Measurements from ENCODE around the gene SOCS1. TPM values are rescaled to one million over a fixed set of nuclear protein-coding genes. Genes with fewer than 3 reads are reported as not detected.
"Not testable (repeated sequence)": the region's sequence is repeated elsewhere in the genome, so short reads cannot be mapped to it uniquely, and the experiment has no call there.

The SOCS1 gene
- polyA plus RNA-seq, 1 of the 3 experiments (the other 2 are of a cell fraction): 8.6 TPM

- Histone ChIP-seq H3K27me3 (ENCODE audit: insufficient read depth) (no peaks in the 10 kb centered on the region), H3K4me3 (ENCODE audit: low read depth in 2 of 2, low read length in 1 of 2) (no peak overlapping the region), H3K79me2 (ENCODE audit: insufficient read depth) (no peaks in the 10 kb centered on the region), H4K20me1 (ENCODE audit: insufficient read depth) (no peaks in the 10 kb centered on the region), H3K4me1 (ENCODE audit: control insufficient read depth in 1 of 2, insufficient read depth in 2 of 2, low read depth in 1 of 2, low read length in 1 of 2) (peaks cover 0 to 28% of the 10 kb centered on the region in 2 experiments; a peak in 2 of 4 replicates), H2AFZ (ENCODE audit: low read depth) (no peak overlapping the region), H3F3A (replicated peaks; ENCODE audit: insufficient read depth) (peaks cover 3% of the 10 kb centered on the region), H3K9me2 (no peaks in the 10 kb centered on the region), H3K9ac (no peak overlapping the region), H3K9me3 (no peaks in the 10 kb centered on the region), H3K4me2 (no peak overlapping the region), H3K36me3 (replicated peaks in 1 of 2; ENCODE audit: control insufficient read depth in 1 of 2, insufficient read depth in 2 of 2, low read length in 1 of 2) (no peaks in the 10 kb centered on the region), H3K27ac (ENCODE audit: low read depth in 2 of 2, low read length in 1 of 2) (no peak overlapping the region)
- TF ChIP-seq TEAD4 (IDR thresholded peaks at IDR 0.05; ENCODE audit: borderline replicate concordance, insufficient read depth) (no peak), ZBTB33 (IDR thresholded peaks at IDR 0.05; ENCODE audit: borderline replicate concordance, low read depth) (no peak), NRF1 (IDR thresholded peaks at IDR 0.05; ENCODE audit: low read depth, low read length) (no peak), FOSL2 (IDR thresholded peaks at IDR 0.05; ENCODE audit: borderline replicate concordance, low read depth) (no peak), TCF12 (IDR thresholded peaks at IDR 0.05) (no peak), USF1 (IDR thresholded peaks at IDR 0.05; ENCODE audit: borderline replicate concordance, low read depth) (no peak), NFIC (IDR thresholded peaks at IDR 0.05; ENCODE audit: borderline replicate concordance) (no peak), FOXJ3 (CRISPR knock-in tag; IDR thresholded peaks at IDR 0.05) (no peak), ELF1 (IDR thresholded peaks at IDR 0.05) (no peak), SIN3A (IDR thresholded peaks at IDR 0.05; ENCODE audit: borderline replicate concordance, low read depth, low read length) (no peak), MEF2A (IDR thresholded peaks at IDR 0.05; ENCODE audit: borderline replicate concordance, low read depth) (no peak), YY1 (IDR thresholded peaks at IDR 0.05; ENCODE audit: low read depth) (no peak), SMC3 (IDR thresholded peaks at IDR 0.05; ENCODE audit: low read depth, low read length) (no peak)
- no peak for DNase-seq
- ChIA-PET CTCF (interaction anchor here (1.4 kb wide), 1 partner anchor 335 kb away, joined by 5 read pairs; no protein-coding TSS in a partner anchor), POLR2A (no interaction called here)
- 100% methylated on average over 4 of the region's 6 CpGs for WGBS (ENCODE audit: low lambda C conversion rate)
These were observed 44.0 kb upstream of the SOCS1 start for GRCh38 chr16:11299865-11300559.

- H3K9me2 ChIP-seq; H3K27me3 ChIP-seq (ENCODE audit: insufficient read depth); H3K27ac ChIP-seq (ENCODE audit: low read depth in 2 of 2, low read length in 1 of 2); H3K4me3 ChIP-seq (ENCODE audit: low read depth in 2 of 2, low read length in 1 of 2); H4K20me1 ChIP-seq (ENCODE audit: insufficient read depth); POLR2A ChIA-PET; H3F3A ChIP-seq (replicated peaks; ENCODE audit: insufficient read depth); H3K36me3 ChIP-seq (replicated peaks in 1 of 2; ENCODE audit: control insufficient read depth in 1 of 2, insufficient read depth in 2 of 2, low read length in 1 of 2); DNase-seq; H3K4me2 ChIP-seq; H3K9ac ChIP-seq; H2AFZ ChIP-seq (ENCODE audit: low read depth); H3K9me3 ChIP-seq; H3K79me2 ChIP-seq (ENCODE audit: insufficient read depth): not testable (repeated sequence)
- 91% methylated on average over 13 of the region's 13 CpGs for WGBS (ENCODE audit: low lambda C conversion rate)
- H3K4me1 ChIP-seq (ENCODE audit: control insufficient read depth in 1 of 2, insufficient read depth in 2 of 2, low read depth in 1 of 2, low read length in 1 of 2): peaks cover 0 to 27% of the 10 kb centered on the region in 2 experiments; a peak in 2 of 4 replicates
- CTCF ChIA-PET: interaction anchor here (2.8 kb wide), 1 partner anchor 43 kb away, joined by 23 read pairs; the partner anchor contains the start of gene SOCS1
These were observed 43.0 kb upstream of the SOCS1 start for GRCh38 chr16:11298950-11299547.
